ENCODE measurements around the gene ZFAND5. TPM values are rescaled to one million over a fixed set of nuclear protein-coding genes. Genes with fewer than 3 reads are reported as not detected.

ZFAND5 gene
- total RNA-seq, 2 donors from 2014 or later: 143 to 288 TPM

DNA sequence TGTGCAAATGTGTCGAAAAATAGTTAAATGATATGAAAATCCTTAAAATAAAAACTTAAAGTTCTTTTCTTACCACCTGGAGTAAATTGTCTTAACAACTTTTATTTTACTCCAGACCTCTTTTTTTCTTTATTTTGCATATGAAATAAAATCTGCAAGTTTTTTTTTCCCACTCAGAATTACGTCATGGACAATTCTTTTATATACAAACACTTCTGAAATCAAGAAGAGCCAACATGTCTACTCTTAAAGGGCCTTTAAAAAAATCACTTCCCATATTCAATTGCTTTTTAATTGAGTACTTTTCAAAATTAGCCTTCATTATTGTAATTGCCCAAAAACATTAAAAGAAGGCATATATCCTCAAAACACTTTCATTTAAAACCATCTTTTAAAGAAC lies 37.7 kb upstream of the ZFAND5 start:
- DNase-seq (ENCODE audit: low spot score): no peak
- Histone ChIP-seq H3K4me3 (no peak overlapping the region), H3K27me3 (replicated peaks; ENCODE audit: insufficient read depth) (no peaks in the 10 kb centered on the region), H3K4me1 (replicated peaks) (no peaks in the 10 kb centered on the region), H3K36me3 (no peaks in the 10 kb centered on the region), H3K9me3 (no peaks in the 10 kb centered on the region), H3K27ac (no peak overlapping the region)
- intact Hi-C loops (cut with DNase I): no loop called here
- TF ChIP-seq POLR2AphosphoS5 (IDR thresholded peaks at IDR 0.05): no peak
- TF ChIP-seq POLR2A (IDR thresholded peaks at IDR 0.05): no peak
- TF ChIP-seq, protein P1, sequence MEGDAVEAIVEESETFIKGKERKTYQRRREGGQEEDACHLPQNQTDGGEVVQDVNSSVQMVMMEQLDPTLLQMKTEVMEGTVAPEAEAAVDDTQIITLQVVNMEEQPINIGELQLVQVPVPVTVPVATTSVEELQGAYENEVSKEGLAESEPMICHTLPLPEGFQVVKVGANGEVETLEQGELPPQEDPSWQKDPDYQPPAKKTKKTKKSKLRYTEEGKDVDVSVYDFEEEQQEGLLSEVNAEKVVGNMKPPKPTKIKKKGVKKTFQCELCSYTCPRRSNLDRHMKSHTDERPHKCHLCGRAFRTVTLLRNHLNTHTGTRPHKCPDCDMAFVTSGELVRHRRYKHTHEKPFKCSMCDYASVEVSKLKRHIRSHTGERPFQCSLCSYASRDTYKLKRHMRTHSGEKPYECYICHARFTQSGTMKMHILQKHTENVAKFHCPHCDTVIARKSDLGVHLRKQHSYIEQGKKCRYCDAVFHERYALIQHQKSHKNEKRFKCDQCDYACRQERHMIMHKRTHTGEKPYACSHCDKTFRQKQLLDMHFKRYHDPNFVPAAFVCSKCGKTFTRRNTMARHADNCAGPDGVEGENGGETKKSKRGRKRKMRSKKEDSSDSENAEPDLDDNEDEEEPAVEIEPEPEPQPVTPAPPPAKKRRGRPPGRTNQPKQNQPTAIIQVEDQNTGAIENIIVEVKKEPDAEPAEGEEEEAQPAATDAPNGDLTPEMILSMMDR (IDR thresholded peaks at IDR 0.05): no peak
- 80% methylated on average over 2 of the region's 2 CpGs for WGBS

DNA sequence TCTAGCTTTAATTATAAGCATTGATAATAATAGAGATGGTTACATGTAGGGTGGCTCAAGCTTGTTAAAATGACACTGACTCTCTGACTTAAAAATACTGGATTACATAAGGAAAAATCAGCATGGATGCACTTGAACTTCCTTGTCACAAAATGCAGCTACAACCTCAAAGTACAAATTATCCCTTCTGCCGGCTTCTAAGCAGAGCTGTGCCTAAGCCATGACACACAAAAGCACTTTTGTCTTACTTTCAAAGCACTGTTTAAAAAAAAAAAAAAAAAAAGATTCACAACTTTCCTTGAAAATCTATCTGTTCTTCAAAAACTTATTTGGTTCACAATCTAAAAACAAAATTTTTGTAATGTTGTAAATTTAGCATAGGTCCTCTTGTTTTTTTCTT lies 36.4 kb upstream of the ZFAND5 start:
- H3K27me3 ChIP-seq (replicated peaks; ENCODE audit: insufficient read depth): no peaks in the 10 kb centered on the region
- no peak for TF ChIP-seq POLR2A (IDR thresholded peaks at IDR 0.05)
- TF ChIP-seq, protein P1 (IDR thresholded peaks at IDR 0.05): no peak
- no peak for TF ChIP-seq POLR2AphosphoS5 (IDR thresholded peaks at IDR 0.05)
- peaks cover under 1% of the 10 kb centered on the region for H3K4me1 ChIP-seq (replicated peaks)
- 38% methylated on average over 1 of the region's 1 CpG for WGBS
- H3K27ac ChIP-seq: no peak overlapping the region
- H3K4me3 ChIP-seq: no peak overlapping the region
- no peaks in the 10 kb centered on the region for H3K9me3 ChIP-seq
- no peaks in the 10 kb centered on the region for H3K36me3 ChIP-seq
- DNase-seq (ENCODE audit: low spot score): no peak
- intact Hi-C loops (cut with DNase I): no loop called here

DNA sequence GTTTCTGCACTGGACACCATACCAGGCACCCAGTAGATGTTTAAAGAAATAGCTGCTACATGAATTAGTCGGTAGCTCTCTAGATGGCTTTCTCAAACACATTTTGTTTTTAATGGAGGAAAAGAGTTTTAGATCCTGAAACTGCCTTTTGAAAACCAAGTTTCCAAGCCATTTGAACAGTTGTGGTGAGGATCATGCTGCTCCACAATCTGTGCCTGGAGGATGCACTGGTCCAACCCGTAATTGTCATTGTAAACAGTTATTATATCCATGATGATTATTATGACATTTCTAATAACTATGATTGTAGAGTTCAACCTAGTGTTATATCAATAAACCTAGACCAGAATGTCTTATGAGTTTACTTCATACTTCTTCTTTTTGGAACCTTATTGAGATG lies 35.9 kb upstream of the ZFAND5 start:
- 85% methylated on average over 2 of the region's 2 CpGs for WGBS
- H3K36me3 ChIP-seq: no peaks in the 10 kb centered on the region
- H3K27me3 ChIP-seq (replicated peaks; ENCODE audit: insufficient read depth): no peaks in the 10 kb centered on the region
- H3K27ac ChIP-seq: no peak overlapping the region
- no peak overlapping the region for H3K4me3 ChIP-seq
- H3K9me3 ChIP-seq: no peaks in the 10 kb centered on the region
- no peak for DNase-seq (ENCODE audit: low spot score)
- intact Hi-C loops (cut with DNase I): no loop called here
- TF ChIP-seq, protein P1 (IDR thresholded peaks at IDR 0.05): no peak
- TF ChIP-seq POLR2A (IDR thresholded peaks at IDR 0.05) (no peak), POLR2AphosphoS5 (IDR thresholded peaks at IDR 0.05) (no peak)
- peaks cover 5% of the 10 kb centered on the region for H3K4me1 ChIP-seq (replicated peaks)

DNA sequence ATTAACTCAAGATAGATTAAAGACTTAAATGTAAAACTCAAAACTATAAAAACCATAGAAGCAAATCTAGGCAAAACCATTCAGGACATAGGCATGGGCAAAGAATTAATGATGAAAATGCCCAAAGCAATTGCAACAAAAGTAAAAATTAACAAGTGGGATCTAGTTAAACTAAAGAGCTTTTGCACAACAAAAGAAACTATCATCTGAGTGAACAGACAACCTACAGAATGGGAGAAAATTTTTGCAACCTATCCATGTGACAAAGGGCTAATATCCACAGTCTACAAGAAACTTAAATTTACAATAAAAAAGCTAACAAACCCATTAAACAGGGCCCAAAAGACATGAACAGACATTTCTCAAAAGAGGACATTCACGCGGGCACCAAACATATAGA lies 34.4 kb upstream of the ZFAND5 start:
- Histone ChIP-seq H3K27ac (no peak overlapping the region), H3K4me3 (no peak overlapping the region), H3K4me1 (replicated peaks) (peaks cover 5% of the 10 kb centered on the region), H3K9me3 (no peaks in the 10 kb centered on the region), H3K27me3 (replicated peaks; ENCODE audit: insufficient read depth) (no peaks in the 10 kb centered on the region), H3K36me3 (no peaks in the 10 kb centered on the region)
- 80% methylated on average over 2 of the region's 2 CpGs for whole genome bisulfite sequencing
- no peak for DNase-seq (ENCODE audit: low spot score)
- intact Hi-C loops (cut with DNase I): no loop called here
- no peak for TF ChIP-seq POLR2AphosphoS5 (IDR thresholded peaks at IDR 0.05)
- TF ChIP-seq, protein P1 (IDR thresholded peaks at IDR 0.05): no peak
- TF ChIP-seq POLR2A (IDR thresholded peaks at IDR 0.05): no peak

DNA sequence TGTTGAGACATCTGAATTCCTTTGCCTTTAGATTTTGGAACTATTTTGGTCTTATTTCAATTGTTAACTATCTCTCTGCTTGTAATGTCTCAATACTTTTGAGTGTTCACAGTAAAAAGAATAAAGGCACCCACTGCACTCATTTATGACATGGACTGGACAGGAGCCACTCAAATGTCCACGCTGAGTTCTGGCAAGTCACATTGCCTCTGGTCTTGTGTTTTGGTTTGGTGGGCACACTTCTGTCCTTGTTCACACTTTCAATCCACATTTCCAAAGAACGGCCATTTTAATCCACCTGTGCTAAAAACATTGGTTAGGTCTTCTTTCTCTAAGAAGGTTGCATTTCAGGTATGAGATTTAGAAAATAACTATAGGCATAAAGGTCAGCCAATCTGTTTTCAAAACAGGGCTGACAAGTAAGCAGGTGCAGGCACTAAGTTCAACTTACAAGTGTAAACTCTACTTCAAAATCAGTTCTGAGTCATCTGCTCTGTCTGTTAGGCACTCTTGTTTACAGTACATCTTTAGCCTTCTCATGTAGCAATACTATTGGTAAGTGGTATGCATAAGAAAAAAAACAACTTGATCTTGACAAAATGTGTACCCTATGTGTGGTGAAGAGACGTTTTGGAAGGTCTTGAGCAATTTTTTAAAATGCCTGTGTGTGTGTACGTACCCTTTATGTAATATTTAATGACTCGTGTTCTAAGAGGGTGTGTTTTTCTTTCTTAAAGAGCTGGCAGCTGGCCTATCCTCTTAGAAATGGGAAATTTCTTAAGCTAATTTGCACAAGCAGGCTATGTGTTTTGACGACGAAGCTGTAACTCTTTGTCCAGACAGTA lies 31.5 kb upstream of the ZFAND5 start:
- no peaks in the 10 kb centered on the region for H3K9me3 ChIP-seq
- peak overlapping the region; percentile 12 to 28 for H3K27ac ChIP-seq

More for the DNA sequence above, 31.5 kb upstream of the ZFAND5 start:
- H3K27me3 ChIP-seq (replicated peaks; ENCODE audit: insufficient read depth): no peaks in the 10 kb centered on the region
- peaks cover 5% of the 10 kb centered on the region for H3K4me1 ChIP-seq (replicated peaks)
- H3K4me3 ChIP-seq: no peak overlapping the region
- DNase-seq (ENCODE audit: low spot score): peak; percentile 6
- TF ChIP-seq, protein P1 (IDR thresholded peaks at IDR 0.05): no peak
- TF ChIP-seq POLR2A (IDR thresholded peaks at IDR 0.05) (no peak), POLR2AphosphoS5 (IDR thresholded peaks at IDR 0.05) (peak; percentile 66)
- no peaks in the 10 kb centered on the region for H3K36me3 ChIP-seq
- WGBS: 18% methylated on average over 7 of the region's 7 CpGs
- intact Hi-C loops (cut with DNase I): no loop called here

Measured in prostate gland (tissue), 2 donors.